RWPE2 (cell line): ENCODE data around the gene TSPAN32.

Experiments used
- ATAC-seq: fragments of 200-7000 bp; cut with Tn5 transposase; 3 replicates; pipeline ENCODE4 v1.9.1; 2021; ENCODE audit warnings: low read depth
- DNase-seq: peaks from one replicate; pipeline ENCODE4 v3.0.0-alpha.2; 2020; ENCODE audit warnings: low spot score
- H3K27ac ChIP-seq: fragments of 450-650 bp; 2 replicates; pipeline ENCODE4 v1.5.1; 2017; ENCODE audit warnings: mild to moderate bottlenecking; ENCODE audit not compliant: poor library complexity, severe bottlenecking
- H3K27me3 ChIP-seq: fragments of 250-450 bp; sonication (Bioruptor Pico); 2 replicates; pipeline ENCODE4 v1.5.1; 2021; ENCODE audit warnings: mild to moderate bottlenecking, moderate library complexity; ENCODE audit not compliant: insufficient read depth, poor library complexity, severe bottlenecking
- H3K36me3 ChIP-seq: fragments of 250-450 bp; sonication (Bioruptor Pico); 2 replicates; pipeline ENCODE4 v1.5.1; 2020; ENCODE audit warnings: low read depth, mild to moderate bottlenecking, moderate library complexity
- H3K4me1 ChIP-seq: fragments of 250-450 bp; sonication (Bioruptor Pico); 2 replicates; pipeline ENCODE4 v1.5.1; 2021; ENCODE audit warnings: mild to moderate bottlenecking, moderate library complexity; ENCODE audit not compliant: insufficient read depth, poor library complexity, severe bottlenecking
- H3K4me3 ChIP-seq: fragments of 250-450 bp; sonication (Bioruptor Pico); 2 replicates; pipeline ENCODE4 v1.5.1; 2021; ENCODE audit warnings: mild to moderate bottlenecking, moderate library complexity; ENCODE audit not compliant: severe bottlenecking
- H3K9me3 ChIP-seq: fragments of 250-450 bp; sonication (Bioruptor Pico); 2 replicates; pipeline ENCODE4 v1.5.1; 2021; ENCODE audit warnings: mild to moderate bottlenecking, moderate library complexity; ENCODE audit not compliant: severe bottlenecking
- CTCF ChIP-seq: fragments of 450-650 bp; IDR thresholded peaks from one replicate; pipeline ENCODE4 v1.5.1; 2017; ENCODE audit warnings: mild to moderate bottlenecking, moderate library complexity; ENCODE audit not compliant: poor library complexity, severe bottlenecking

TSPAN32 gene

GRCh38 chr11:2325123-2325522, 23.3 kb downstream of the TSPAN32 start:
- Histone ChIP-seq H3K27me3 (no peaks in the 10 kb centered on the region), H3K9me3 (no peaks in the 10 kb centered on the region), H3K36me3 (no peaks in the 10 kb centered on the region), H3K27ac (no peak overlapping the region), H3K4me1 (no peaks in the 10 kb centered on the region), H3K4me3 (no peak overlapping the region)
- no peak for ATAC-seq
- no peak for TF ChIP-seq CTCF
- DNase-seq = no peak

- no peaks in the 10 kb centered on the region for H3K36me3 ChIP-seq
- no peak overlapping the region for H3K27ac ChIP-seq
- DNase-seq (no peak), ATAC-seq (peak; percentile 58; the same call in 2 of the 3 replicates)
- H3K4me3 ChIP-seq = no peak overlapping the region
- H3K27me3 ChIP-seq = no peaks in the 10 kb centered on the region
- no peak for TF ChIP-seq CTCF
- no peaks in the 10 kb centered on the region for H3K4me1 ChIP-seq
- no peaks in the 10 kb centered on the region for H3K9me3 ChIP-seq
These were observed 23.9 kb downstream of the TSPAN32 start for GRCh38 chr11:2325719-2326118.

GRCh38 chr11:2327032-2327431, 25.2 kb downstream of the TSPAN32 start:
- Histone ChIP-seq H3K27ac (no peak overlapping the region), H3K36me3 (no peaks in the 10 kb centered on the region), H3K4me3 (no peak overlapping the region), H3K27me3 (no peaks in the 10 kb centered on the region), H3K4me1 (no peaks in the 10 kb centered on the region), H3K9me3 (no peaks in the 10 kb centered on the region)
- DNase-seq (no peak), ATAC-seq (no peak)
- TF ChIP-seq CTCF = no peak

GRCh38 chr11:2328021-2328420, 26.2 kb downstream of the TSPAN32 start:
- Histone ChIP-seq H3K4me3 (no peak overlapping the region), H3K9me3 (no peaks in the 10 kb centered on the region), H3K27me3 (no peaks in the 10 kb centered on the region), H3K4me1 (no peaks in the 10 kb centered on the region), H3K27ac (no peak overlapping the region), H3K36me3 (no peaks in the 10 kb centered on the region)
- TF ChIP-seq CTCF = no peak
- ATAC-seq (no peak), DNase-seq (no peak)

- Histone ChIP-seq H3K27me3 (no peaks in the 10 kb centered on the region), H3K27ac (no peak overlapping the region), H3K36me3 (no peaks in the 10 kb centered on the region), H3K9me3 (no peaks in the 10 kb centered on the region), H3K4me1 (no peaks in the 10 kb centered on the region), H3K4me3 (no peak overlapping the region)
- no peak for TF ChIP-seq CTCF
- ATAC-seq (no peak), DNase-seq (no peak)
These were observed 27.0 kb downstream of the TSPAN32 start for GRCh38 chr11:2328656-2329354.
